Measurements from ENCODE around the gene RNF125. TPM values are rescaled to one million over a fixed set of nuclear protein-coding genes. Genes with fewer than 3 reads are reported as not detected.
"Not testable (repeated sequence)": the region's sequence is repeated elsewhere in the genome, so short reads cannot be mapped to it uniquely, and the experiment has no call there.

The RNF125 gene
- total RNA-seq = 4.3 and 9.4 TPM in 2 replicates

- DNase-seq = peak; percentile 76
These were observed at the start of gene RNF125 for GRCh38 chr18:32018331-32019250. RNF125 (plus strand) TSS chr18:32018825; CDS start chr18:32018864, 39 bp downstream.

GRCh38 chr18:31970617-31971016 lies 48.0 kb upstream of the RNF125 start:
- no peak for DNase-seq

- no peak for DNase-seq
These were observed 44.6 kb upstream of the RNF125 start for GRCh38 chr18:31973929-31974546.

- DNase-seq = no peak
These were observed 42.4 kb upstream of the RNF125 start for GRCh38 chr18:31976242-31976641.

GRCh38 chr18:31977270-31977872 lies 41.3 kb upstream of the RNF125 start:
- peak; percentile 72 for DNase-seq

- DNase-seq = no peak
These were observed 40.0 kb upstream of the RNF125 start for GRCh38 chr18:31978616-31979015.

- peak; percentile 21 for DNase-seq
These were observed 38.9 kb upstream of the RNF125 start for GRCh38 chr18:31979714-31980113.

GRCh38 chr18:31980863-31981262 lies 37.8 kb upstream of the RNF125 start:
- no peak for DNase-seq

GRCh38 chr18:31983020-31983419 lies 35.6 kb upstream of the RNF125 start:
- DNase-seq = peak; percentile 19

- no peak for DNase-seq
These were observed 34.6 kb upstream of the RNF125 start for GRCh38 chr18:31983976-31984375.

GRCh38 chr18:31990823-31991222 lies 27.8 kb upstream of the RNF125 start:
- no peak for DNase-seq

- DNase-seq = no peak
These were observed 22.6 kb upstream of the RNF125 start for GRCh38 chr18:31996007-31996406.

GRCh38 chr18:31998880-31999412 lies 19.7 kb upstream of the RNF125 start:
- no peak for DNase-seq

GRCh38 chr18:32001141-32001540 lies 17.5 kb upstream of the RNF125 start:
- DNase-seq = not testable (repeated sequence)

- DNase-seq = not testable (repeated sequence)
These were observed 14.8 kb upstream of the RNF125 start for GRCh38 chr18:32003822-32004221.

- DNase-seq = no peak
These were observed 8.4 kb upstream of the RNF125 start for GRCh38 chr18:32010124-32010721.

GRCh38 chr18:32011193-32011592 lies 7.4 kb upstream of the RNF125 start:
- DNase-seq = no peak

- peak; percentile 41 for DNase-seq
These were observed 775 bp downstream of the RNF125 start for GRCh38 chr18:32019251-32019948.

- not testable (repeated sequence) for DNase-seq
These were observed 1.5 kb downstream of the RNF125 start for GRCh38 chr18:32019949-32020625.

GRCh38 chr18:32021756-32022564 lies 3.3 kb downstream of the RNF125 start:
- no peak for DNase-seq

- no peak for DNase-seq
These were observed 7.1 kb downstream of the RNF125 start for GRCh38 chr18:32025744-32026143.
